KG1 (cell line): ENCODE data around the gene MBNL2.

ENCODE experiments used
- DNase-seq: peaks from one replicate; lab custom pipeline; 2025; lab: John Stamatoyannopoulos, UW

Gene MBNL2

GRCh38 chr13:97422118-97423054 is 200.3 kb downstream of the MBNL2 start:
- no peak for DNase-seq

DNA sequence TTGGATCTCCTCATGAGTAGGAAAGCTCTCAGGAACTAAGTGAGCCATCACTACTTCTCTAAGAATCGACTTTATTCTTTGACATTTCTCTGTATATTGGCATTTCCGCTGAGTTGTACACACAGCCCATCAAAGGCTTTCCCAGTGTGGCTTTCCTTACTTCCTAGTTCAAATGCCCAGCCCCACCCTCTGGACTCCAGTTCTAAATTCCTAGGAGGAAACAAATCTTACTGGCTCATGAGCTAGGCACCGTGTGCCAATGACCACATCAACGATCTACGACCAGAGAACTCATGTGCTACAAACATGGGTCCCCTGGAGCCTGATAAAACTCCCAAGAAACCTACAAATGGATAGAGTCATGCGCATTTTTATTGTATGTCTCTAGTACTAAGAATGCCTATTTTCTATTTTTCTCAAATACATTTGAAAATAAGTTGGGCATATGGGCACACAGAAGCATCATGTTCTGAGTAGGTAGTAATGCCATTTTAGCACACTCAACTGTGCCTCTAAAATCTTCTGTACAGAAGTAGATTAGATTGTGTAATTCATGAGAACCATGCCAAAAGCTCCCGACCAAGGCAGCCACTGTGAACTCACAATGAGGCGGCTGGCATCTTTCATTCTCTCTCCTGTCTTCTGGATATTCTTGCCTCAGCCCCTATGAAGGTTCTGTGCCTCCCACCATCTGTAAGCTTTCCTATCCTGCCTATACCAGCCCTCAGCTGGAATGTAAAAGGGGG is 201.3 kb downstream of the MBNL2 start:
- DNase-seq: no peak

- DNase-seq: no peak
Measured at GRCh38 chr13:97425590-97425989, 203.5 kb downstream of the MBNL2 start.

- DNase-seq: no peak
Measured at GRCh38 chr13:97426695-97427094, 204.6 kb downstream of the MBNL2 start.

DNA sequence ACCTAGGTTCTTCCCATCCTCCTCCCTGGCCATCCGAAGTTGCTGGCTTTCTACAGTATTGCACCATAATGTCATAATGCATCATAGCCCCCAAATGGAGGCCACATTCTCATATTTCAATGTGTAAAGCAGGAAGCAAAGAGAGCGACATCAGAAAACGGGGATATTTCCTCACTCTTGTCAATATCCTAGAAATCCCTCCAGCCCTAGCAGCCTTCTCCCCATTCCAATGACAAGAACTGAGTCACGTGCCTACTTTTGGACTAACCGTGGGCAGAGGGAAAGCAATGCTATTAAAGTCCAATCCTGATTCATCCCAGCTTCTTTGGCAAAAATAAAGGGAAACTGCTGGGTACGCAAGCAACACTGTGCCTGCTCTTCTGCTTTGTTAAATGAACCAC is 207.5 kb downstream of the MBNL2 start:
- no peak for DNase-seq

- no peak for DNase-seq
Measured at GRCh38 chr13:97430296-97430695, 208.2 kb downstream of the MBNL2 start.

DNA sequence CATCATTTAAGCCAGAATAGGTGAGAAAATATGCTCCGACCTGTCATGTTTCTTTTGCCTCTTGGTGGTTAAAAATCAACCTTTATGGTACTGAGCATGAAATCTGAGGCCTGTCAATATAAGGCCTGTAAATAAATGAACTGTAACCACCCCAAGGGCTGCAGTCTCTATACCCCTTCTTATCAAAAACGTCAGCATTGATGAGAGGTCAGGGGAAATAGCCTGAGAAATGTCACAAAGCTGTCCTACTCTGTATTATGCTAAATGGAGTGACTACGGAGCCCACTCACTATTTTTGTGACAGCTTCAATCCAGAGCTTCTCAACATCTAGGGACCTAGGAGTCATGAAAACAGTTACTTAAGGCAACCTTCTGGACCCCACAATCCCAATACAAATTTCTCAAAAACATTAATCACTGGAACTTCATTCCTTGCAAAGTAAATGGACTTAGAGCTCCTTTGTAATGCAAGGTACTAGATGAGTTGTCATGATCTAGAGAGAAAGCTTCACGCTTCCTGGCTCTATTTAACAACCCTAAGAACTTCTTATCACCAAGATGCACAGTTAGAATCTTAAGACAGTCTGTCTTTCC is 209.1 kb downstream of the MBNL2 start:
- no peak for DNase-seq

DNA sequence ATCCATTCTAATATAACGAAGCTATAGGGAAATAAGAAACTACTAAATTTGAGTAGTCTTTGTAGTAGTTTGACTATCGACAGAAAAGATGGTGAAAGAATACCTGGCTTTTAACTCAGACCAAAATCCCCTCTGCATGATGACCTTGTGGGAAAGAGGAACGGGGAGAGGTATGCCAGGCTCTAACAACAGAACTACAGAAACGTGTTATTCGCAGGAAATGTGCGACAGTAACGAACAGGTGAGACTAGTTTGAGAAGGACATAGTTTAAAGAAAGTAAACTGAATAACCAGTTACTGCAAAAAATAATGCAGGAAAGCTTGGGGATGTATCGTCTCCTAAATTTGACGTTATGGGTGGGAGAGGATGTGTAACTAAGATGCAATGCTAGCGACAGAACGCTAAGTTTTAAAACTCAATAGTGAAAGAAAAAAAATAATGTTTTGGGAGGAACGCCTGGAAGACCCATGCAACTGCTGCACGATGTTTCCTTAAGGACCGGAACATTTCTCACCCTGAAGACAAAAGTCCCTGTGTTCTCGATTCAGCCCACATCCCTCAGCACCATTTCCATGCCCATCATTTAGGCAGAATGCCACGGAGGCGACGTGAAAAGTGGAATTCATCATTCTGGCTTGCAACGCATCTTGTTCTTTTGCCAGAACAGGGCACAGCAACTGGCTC is 210.2 kb downstream of the MBNL2 start:
- no peak for DNase-seq

GRCh38 chr13:97432917-97433726 is 211.0 kb downstream of the MBNL2 start:
- peak; percentile 99 for DNase-seq

GRCh38 chr13:97433727-97434396 is 211.7 kb downstream of the MBNL2 start, which contains the start of gene RAP2A:
Gene RAP2A (plus strand): TSS chr13:97434169. CDS start chr13:97434471, 302 bp downstream.
- peak; percentile 62 for DNase-seq

GRCh38 chr13:97434397-97435201 is 212.5 kb downstream of the MBNL2 start:
- DNase-seq: peak; percentile 19

DNA sequence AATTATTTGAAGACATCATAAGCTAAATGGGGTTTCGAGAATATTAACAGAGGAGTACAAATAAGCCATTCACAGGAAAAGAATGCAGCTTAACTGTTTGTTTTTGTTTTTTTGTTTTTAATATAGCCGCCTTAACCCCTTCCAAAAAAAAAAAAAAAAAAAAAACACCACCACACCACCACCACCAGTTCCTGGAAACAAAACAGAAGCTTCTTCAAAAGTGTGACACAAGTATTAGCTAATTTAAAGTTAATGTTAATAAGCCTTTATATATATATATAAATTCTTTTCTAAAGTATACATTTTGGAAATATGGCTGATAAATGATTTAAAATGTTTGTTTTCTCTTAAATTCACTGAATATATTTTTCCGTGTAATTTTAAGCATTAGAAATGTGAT is 213.2 kb downstream of the MBNL2 start:
- DNase-seq: no peak

- DNase-seq: no peak
Measured at GRCh38 chr13:97435794-97436193, 213.7 kb downstream of the MBNL2 start.

DNA sequence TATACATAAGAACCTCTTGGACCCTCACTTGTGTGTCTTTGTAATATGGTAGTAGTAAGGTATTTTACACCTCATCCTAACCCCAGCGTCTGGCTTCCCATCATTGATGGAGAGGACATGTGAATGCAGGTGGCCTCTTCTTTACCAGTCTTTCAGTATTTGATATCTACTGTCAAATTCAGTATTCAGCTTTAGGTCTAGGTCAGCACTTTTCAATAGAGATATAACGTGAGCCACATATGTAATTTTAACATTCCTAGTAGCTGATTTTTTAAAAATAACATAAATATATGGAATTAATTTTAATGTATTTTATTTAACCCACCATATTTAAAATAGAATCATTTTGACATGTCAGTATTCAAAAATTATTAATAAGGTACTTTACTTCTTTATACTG is 214.7 kb downstream of the MBNL2 start:
- DNase-seq: no peak

- DNase-seq: no peak
Measured at GRCh38 chr13:97437729-97438128, 215.6 kb downstream of the MBNL2 start.

- DNase-seq: no peak
Measured at GRCh38 chr13:97438856-97439595, 216.9 kb downstream of the MBNL2 start.

- DNase-seq: no peak
Measured at GRCh38 chr13:97440598-97441170, 218.6 kb downstream of the MBNL2 start.

GRCh38 chr13:97441368-97441767 is 219.2 kb downstream of the MBNL2 start:
- no peak for DNase-seq
